ENCODE results near the gene GYG2.
"Not testable (repeated sequence)": the region's sequence is repeated elsewhere in the genome, so short reads cannot be mapped to it uniquely, and the experiment has no call there.

GYG2 gene

GRCh38 chrX:2890536-2891460, 62.1 kb downstream of the GYG2 start:
- H3K9me3 Mint-ChIP-seq; H3K27me3 Mint-ChIP-seq (ENCODE audit: low read depth, poor library complexity); H3K4me3 Mint-ChIP-seq; DNase-seq: not testable (repeated sequence)
- H3K27ac Mint-ChIP-seq = peak overlapping the region; percentile 30
- peaks cover 30% of the 10 kb centered on the region for H3K36me3 Mint-ChIP-seq (ENCODE audit: low read depth)
- H3K4me1 Mint-ChIP-seq = peaks cover 48% of the 10 kb centered on the region

- TF ChIP-seq CTCF (IDR thresholded peaks at IDR 0.05) = no peak
- no peak for DNase-seq
- H3K27me3 Mint-ChIP-seq (ENCODE audit: low read depth, poor library complexity) = peaks cover 3% of the 10 kb centered on the region
- no peaks in the 10 kb centered on the region for H3K9me3 Mint-ChIP-seq
- no peak overlapping the region for H3K4me3 Mint-ChIP-seq
- H3K36me3 Mint-ChIP-seq (ENCODE audit: low read depth) = peaks cover 27% of the 10 kb centered on the region
- H3K4me1 Mint-ChIP-seq = peaks cover 59% of the 10 kb centered on the region
- no peak overlapping the region for H3K27ac Mint-ChIP-seq
Measured at GRCh38 chrX:2892816-2893215, 64.1 kb downstream of the GYG2 start.

- no peak for DNase-seq
- Mint-ChIP-seq H3K4me3 (no peak overlapping the region), H3K27me3 (ENCODE audit: low read depth, poor library complexity) (peaks cover 6% of the 10 kb centered on the region), H3K27ac (peak overlapping the region; percentile 57), H3K9me3 (no peaks in the 10 kb centered on the region), H3K36me3 (ENCODE audit: low read depth) (peaks cover 27% of the 10 kb centered on the region), H3K4me1 (peaks cover 56% of the 10 kb centered on the region)
- TF ChIP-seq CTCF (IDR thresholded peaks at IDR 0.05) = no peak
Measured at GRCh38 chrX:2894885-2895292, 66.2 kb downstream of the GYG2 start.

- no peak for TF ChIP-seq CTCF (IDR thresholded peaks at IDR 0.05)
- peaks cover 31% of the 10 kb centered on the region for H3K36me3 Mint-ChIP-seq (ENCODE audit: low read depth)
- peaks cover 6% of the 10 kb centered on the region for H3K27me3 Mint-ChIP-seq (ENCODE audit: low read depth, poor library complexity)
- DNase-seq = no peak
- peak overlapping the region; percentile 80 for H3K27ac Mint-ChIP-seq
- peaks cover 12% of the 10 kb centered on the region for H3K9me3 Mint-ChIP-seq
- peaks cover 42% of the 10 kb centered on the region for H3K4me1 Mint-ChIP-seq
- H3K4me3 Mint-ChIP-seq = peak overlapping the region; percentile 50
Measured at GRCh38 chrX:2897311-2897689, 68.6 kb downstream of the GYG2 start.

- H3K27me3 Mint-ChIP-seq (ENCODE audit: low read depth, poor library complexity) = not testable (repeated sequence)
- DNase-seq = peak; percentile 20
- H3K4me1 Mint-ChIP-seq = peaks cover 42% of the 10 kb centered on the region
- H3K27ac Mint-ChIP-seq = peak overlapping the region; percentile 80
- peak overlapping the region; percentile 50 for H3K4me3 Mint-ChIP-seq
- peaks cover 33% of the 10 kb centered on the region for H3K36me3 Mint-ChIP-seq (ENCODE audit: low read depth)
- H3K9me3 Mint-ChIP-seq = peaks cover 19% of the 10 kb centered on the region
Measured at GRCh38 chrX:2897690-2898623, 69.2 kb downstream of the GYG2 start.

- H3K4me1 Mint-ChIP-seq = peaks cover 42% of the 10 kb centered on the region
- H3K27ac Mint-ChIP-seq = peak overlapping the region; percentile 75
- peaks cover 34% of the 10 kb centered on the region for H3K36me3 Mint-ChIP-seq (ENCODE audit: low read depth)
- H3K27me3 Mint-ChIP-seq (ENCODE audit: low read depth, poor library complexity) = peaks cover 6% of the 10 kb centered on the region
- DNase-seq = no peak
- H3K9me3 Mint-ChIP-seq = peaks cover 29% of the 10 kb centered on the region
- H3K4me3 Mint-ChIP-seq = no peak overlapping the region
- TF ChIP-seq CTCF (IDR thresholded peaks at IDR 0.05) = no peak
Measured at GRCh38 chrX:2898846-2899512, 70.2 kb downstream of the GYG2 start.

Data from nephron progenitor cell (in vitro differentiated cells).